HepG2 (cell line): ENCODE results near the gene SAE1. TPM values are rescaled to one million over a fixed set of nuclear protein-coding genes. Genes with fewer than 3 reads are reported as not detected.

Experiments
- ATAC-seq: fragments of 200-7000 bp; cut with Tn5 transposase; 3 replicates; pipeline ENCODE4 v1.9.1; 2020; ENCODE audit warnings: mild to moderate bottlenecking, moderate library complexity
- BruUV-seq: library from RNA; stranded (reverse); fragments of 400-500 nt; replicated peaks from 2 replicates; lab custom pipeline; 2021; lab: Mats Ljungman, UMichigan
- CTCF ChIA-PET: fragments of 300-600 bp; formaldehyde crosslinking; extraction: SDS; loops from one replicate; lab custom pipeline; 2021; ENCODE audit warnings: low total read pairs, inconsistent platforms, low intra/inter-chr PET ratio; lab: Yijun Ruan, JAX
- POLR2A ChIA-PET: fragments of 350-600 bp; sonication (Branson Sonifier 250); formaldehyde crosslinking; loops from one replicate; lab custom pipeline; 2020; ENCODE audit warnings: antibody characterized with exemption, inconsistent platforms; lab: Yijun Ruan, JAX
- DNase-seq: peaks from one replicate; pipeline ENCODE4 v3.0.0-alpha.2; 2015; ENCODE audit warnings: low spot score
- FAIRE-seq: peaks from 3 replicates; lab custom pipeline; 2011; peaks lifted over from hg19 to GRCh38; lab: Jason Lieb, UNC
- H2AFZ ChIP-seq: one replicate; pipeline ENCODE4 v1.6.1; 2011; ENCODE audit warnings: low read length, inconsistent platforms
- H3K27ac ChIP-seq: fragments of 300-600 bp; 3 replicates; pipeline ENCODE4 v1.8.0; 2011; ENCODE audit warnings: mixed run types, mild to moderate bottlenecking, mixed read lengths, low read length, inconsistent platforms; ENCODE audit not compliant: insufficient read depth; ENCODE audit errors: extremely low read length
- H3K27me3 ChIP-seq, 2 experiments: fragments of 200-600 bp in 1 of 2; 2 replicates in 1 of 2; 3 replicates in 1 of 2; pipeline versions ENCODE4 v1.6.0 to v1.8.0; 2011; ENCODE audit warnings: low read length in 2 of 2, mild to moderate bottlenecking in 2 of 2, moderate library complexity in 2 of 2, inconsistent platforms in 1 of 2; ENCODE audit not compliant: insufficient read depth in 2 of 2, control insufficient read depth in 1 of 2
- H3K36me3 ChIP-seq, 2 experiments: fragments of 200-600 bp in 1 of 2; replicated peaks in 1 of 2; 2 replicates in 1 of 2; 3 replicates in 1 of 2; pipeline versions ENCODE4 v1.5.1 to v1.8.0; 2011; ENCODE audit warnings: low read length in 2 of 2, inconsistent platforms in 1 of 2; ENCODE audit not compliant: insufficient read depth in 2 of 2, control insufficient read depth in 1 of 2
- H3K4me1 ChIP-seq: 2 replicates; pipeline ENCODE4 v1.5.1; 2012; ENCODE audit warnings: low read length, inconsistent platforms; ENCODE audit not compliant: insufficient read depth
- H3K4me2 ChIP-seq: 2 replicates; pipeline ENCODE4 v1.6.0; 2011; ENCODE audit warnings: low read depth, low read length, inconsistent platforms
- H3K4me3 ChIP-seq, 3 experiments: fragments of 200-600 bp in 1 of 3; sonication (generic), shearing (Covaris generic) in 1 of 3; replicated peaks in 1 of 3; 2 replicates each; pipeline ENCODE4 v1.5.1; 2011 to 2016; ENCODE audit warnings: low read length in 3 of 3, inconsistent platforms in 2 of 3, low read depth in 2 of 3, mild to moderate bottlenecking in 2 of 3, control low read depth in 1 of 3, mixed read lengths in 1 of 3; ENCODE audit not compliant: insufficient read depth in 1 of 3
- H3K79me2 ChIP-seq: one replicate; pipeline ENCODE4 v1.6.1; 2011; ENCODE audit warnings: low read length, inconsistent platforms; ENCODE audit not compliant: insufficient read depth
- H3K9ac ChIP-seq: 2 replicates; pipeline ENCODE4 v1.6.0; 2011; ENCODE audit warnings: mild to moderate bottlenecking, low read depth, low read length, inconsistent platforms; ENCODE audit not compliant: insufficient read depth
- H3K9me3 ChIP-seq: 2 replicates; pipeline ENCODE4 v1.5.1; 2012; ENCODE audit warnings: mild to moderate bottlenecking, low read length
- H4K20me1 ChIP-seq: 2 replicates; pipeline ENCODE4 v1.6.0; 2011; ENCODE audit warnings: inconsistent platforms, mild to moderate bottlenecking, low read length, moderate library complexity; ENCODE audit not compliant: insufficient read depth
- KLF12 ChIP-seq: sonication (generic); formaldehyde crosslinking; IDR thresholded peaks from 2 replicates; pipeline ENCODE4 v1.4.0; 2020; ENCODE audit warnings: missing genetic modification reagents, borderline replicate concordance
- MYC ChIP-seq: sonication (generic); formaldehyde crosslinking; IDR thresholded peaks from 2 replicates; pipeline ENCODE4 v1.9.0; 2021; ENCODE audit warnings: missing genetic modification reagents, borderline replicate concordance
- NONO ChIP-seq, 2 experiments: fragments of 450-650 bp in 1 of 2; sonication (generic) in 1 of 2; formaldehyde crosslinking in 1 of 2; IDR thresholded peaks in 1 of 2; conservative IDR thresholded peaks in 1 of 2; 2 replicates each; pipeline versions ENCODE4 v1.6.1 to v1.8.0; 2017 to 2022; ENCODE audit warnings: mild to moderate bottlenecking in 1 of 2, missing genetic modification reagents in 1 of 2, moderate library complexity in 1 of 2
- RFXAP ChIP-seq: sonication (generic); formaldehyde crosslinking; IDR thresholded peaks from 2 replicates; pipeline ENCODE4 v1.4.0; 2020; ENCODE audit warnings: missing genetic modification reagents, borderline replicate concordance
- TMF1 ChIP-seq: sonication (generic); formaldehyde crosslinking; IDR thresholded peaks from 2 replicates; pipeline ENCODE4 v1.8.1; 2022; ENCODE audit warnings: low read depth, missing genetic modification reagents
- ZFY ChIP-seq: sonication (generic); formaldehyde crosslinking; IDR thresholded peaks from 2 replicates; pipeline ENCODE4 v1.4.0; 2020; ENCODE audit warnings: missing genetic modification reagents
- WGBS: methylation state at CpG from one replicate; pipeline ENCODE4 v1.1.6; 2017; ENCODE audit warnings: low lambda C conversion rate; 5-methylcytosine and 5-hydroxymethylcytosine counted together
- in situ Hi-C: cut with HindIII; loops from 2 replicates; pipeline ENCODE4 v1.10.0; 2017; ENCODE audit warnings: low pct_unique_long_range_greater_than_20kb; ENCODE audit not compliant: extremely low pct_ligation_motif_present
- intact Hi-C: fragments of 100-400 bp; cut with micrococcal nuclease; formaldehyde crosslinking; loops from one replicate; pipeline ENCODE4 v1.10.0; 2022; ENCODE audit not compliant: unreplicated experiment
- polyA plus RNA-seq, 8 experiments: library from polyadenylated mRNA; depleted of rRNA in 3 of 8; stranded (reverse) in 7 of 8; unstranded in 1 of 8; fragments of >200 nt; fragmentation: Illumina TruSeq in 4 of 8; extraction: Trizol in 4 of 8; gene quantifications; 2 replicates each; pipeline versions ENCODE4 v1.2.1 to v1.2.3, GENCODE V29; 2011 to 2016; ENCODE audit warnings: low read depth in 4 of 8, missing spikeins in 1 of 8, mixed read lengths in 1 of 8; ENCODE audit not compliant: insufficient read depth in 1 of 8
- total RNA-seq, 5 experiments: library from RNA; depleted of rRNA; stranded (reverse); fragments of >200 nt; fragmentation: Illumina TruSeq; extraction: Trizol; gene quantifications; 2 replicates each; pipeline ENCODE4 v1.2.3, GENCODE V29; 2016; ENCODE audit warnings: low read depth in 1 of 5
- TF ChIP-seq, protein P1 (sequence below): IDR thresholded peaks from 2 replicates; pipeline ENCODE4 v1.6.1; 2016; ENCODE audit warnings: mild to moderate bottlenecking, missing biosample characterization, missing genetic modification reagents
- TF ChIP-seq, protein P2 (sequence below): sonication (generic); formaldehyde crosslinking; IDR thresholded peaks from 2 replicates; pipeline ENCODE4 v1.9.0; 2021; ENCODE audit warnings: mild to moderate bottlenecking, missing genetic modification reagents
- TF ChIP-seq, protein P3 (sequence below): sonication (generic); formaldehyde crosslinking; IDR thresholded peaks from 2 replicates; pipeline ENCODE4 v1.8.0; 2022; ENCODE audit warnings: missing genetic modification reagents, mild to moderate bottlenecking, moderate library complexity, borderline replicate concordance
- TF ChIP-seq, protein P4 (sequence below): sonication (generic); formaldehyde crosslinking; IDR thresholded peaks from 2 replicates; pipeline ENCODE4 v1.8.1; 2022; ENCODE audit warnings: low read depth, mild to moderate bottlenecking, missing genetic modification reagents

The SAE1 gene
- total and polyA plus RNA-seq, 2 of the 13 experiments (the other 11 are each of a cell fraction or from before 2014, with no cell fraction given) = 87.6 to 197 TPM

DNA sequence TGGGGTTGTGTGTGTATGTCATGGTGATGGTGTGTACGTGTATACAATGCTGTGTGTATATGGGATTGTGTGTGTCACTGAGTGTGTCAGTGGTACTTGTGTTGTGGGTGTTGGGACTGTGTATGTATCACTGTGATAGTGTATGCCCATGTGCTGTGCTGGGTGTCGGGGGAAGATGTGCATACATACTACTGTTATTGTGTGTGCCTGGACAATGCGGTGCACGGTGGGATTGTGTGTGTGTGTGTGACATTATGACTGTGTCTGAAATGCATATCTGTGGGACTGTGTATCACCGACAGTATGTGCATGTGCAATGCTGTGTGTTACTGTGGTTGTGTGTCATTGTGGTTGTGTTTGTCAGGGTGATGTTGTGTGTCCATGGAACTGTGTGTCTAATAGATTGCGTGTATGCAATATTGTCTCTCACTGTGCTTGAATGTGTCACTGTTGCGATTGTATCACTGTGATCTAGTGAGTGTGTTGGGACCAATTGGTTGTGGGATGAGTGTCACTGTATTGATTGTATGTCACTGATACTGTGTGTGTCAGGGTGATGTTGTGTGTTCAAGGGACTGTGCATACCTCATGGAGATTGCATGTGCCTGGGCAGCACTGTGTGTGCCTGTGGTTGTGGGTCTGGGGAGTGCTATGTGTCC, 111.4 kb downstream of the SAE1 start:
- DNase-seq (no peak), FAIRE-seq (peak; percentile 15), ATAC-seq (no peak)
- ChIA-PET POLR2A (interaction anchor here (1.9 kb wide), 1 partner anchor 16 kb away, joined by 21 read pairs; no protein-coding TSS in a partner anchor), CTCF (no interaction called here)
- Histone ChIP-seq H3K4me1 (peaks cover 44% of the 10 kb centered on the region), H3K4me2 (peak overlapping the region; percentile 95; the same call in 1 of the 2 replicates), H3K27me3 (no peaks in the 10 kb centered on the region), H3K79me2 (no peaks in the 10 kb centered on the region), H3K9ac (peak overlapping the region; percentile 53), H3K27ac (no peak overlapping the region), H4K20me1 (no peaks in the 10 kb centered on the region), H3K4me3 (no peak overlapping the region), H2AFZ (no peak overlapping the region), H3K36me3 (no peaks in the 10 kb centered on the region), H3K9me3 (no peaks in the 10 kb centered on the region)
- in situ Hi-C loops (no loop called here), intact Hi-C loops (loop anchor here (5.0 kb wide), 1 partner anchor 95 kb away; no protein-coding TSS in a partner anchor)
- no TSS peak for BruUV-seq
- 86% methylated on average over 7 of the region's 7 CpGs for WGBS
- no peak for TF ChIP-seq TMF1 (CRISPR knock-in tag)
- no peak for TF ChIP-seq ZFY (CRISPR knock-in tag)
- TF ChIP-seq, protein P1, sequence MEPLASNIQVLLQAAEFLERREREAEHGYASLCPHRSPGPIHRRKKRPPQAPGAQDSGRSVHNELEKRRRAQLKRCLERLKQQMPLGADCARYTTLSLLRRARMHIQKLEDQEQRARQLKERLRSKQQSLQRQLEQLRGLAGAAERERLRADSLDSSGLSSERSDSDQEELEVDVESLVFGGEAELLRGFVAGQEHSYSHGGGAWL (CRISPR knock-in tag) = no peak
- TF ChIP-seq, protein P2, sequence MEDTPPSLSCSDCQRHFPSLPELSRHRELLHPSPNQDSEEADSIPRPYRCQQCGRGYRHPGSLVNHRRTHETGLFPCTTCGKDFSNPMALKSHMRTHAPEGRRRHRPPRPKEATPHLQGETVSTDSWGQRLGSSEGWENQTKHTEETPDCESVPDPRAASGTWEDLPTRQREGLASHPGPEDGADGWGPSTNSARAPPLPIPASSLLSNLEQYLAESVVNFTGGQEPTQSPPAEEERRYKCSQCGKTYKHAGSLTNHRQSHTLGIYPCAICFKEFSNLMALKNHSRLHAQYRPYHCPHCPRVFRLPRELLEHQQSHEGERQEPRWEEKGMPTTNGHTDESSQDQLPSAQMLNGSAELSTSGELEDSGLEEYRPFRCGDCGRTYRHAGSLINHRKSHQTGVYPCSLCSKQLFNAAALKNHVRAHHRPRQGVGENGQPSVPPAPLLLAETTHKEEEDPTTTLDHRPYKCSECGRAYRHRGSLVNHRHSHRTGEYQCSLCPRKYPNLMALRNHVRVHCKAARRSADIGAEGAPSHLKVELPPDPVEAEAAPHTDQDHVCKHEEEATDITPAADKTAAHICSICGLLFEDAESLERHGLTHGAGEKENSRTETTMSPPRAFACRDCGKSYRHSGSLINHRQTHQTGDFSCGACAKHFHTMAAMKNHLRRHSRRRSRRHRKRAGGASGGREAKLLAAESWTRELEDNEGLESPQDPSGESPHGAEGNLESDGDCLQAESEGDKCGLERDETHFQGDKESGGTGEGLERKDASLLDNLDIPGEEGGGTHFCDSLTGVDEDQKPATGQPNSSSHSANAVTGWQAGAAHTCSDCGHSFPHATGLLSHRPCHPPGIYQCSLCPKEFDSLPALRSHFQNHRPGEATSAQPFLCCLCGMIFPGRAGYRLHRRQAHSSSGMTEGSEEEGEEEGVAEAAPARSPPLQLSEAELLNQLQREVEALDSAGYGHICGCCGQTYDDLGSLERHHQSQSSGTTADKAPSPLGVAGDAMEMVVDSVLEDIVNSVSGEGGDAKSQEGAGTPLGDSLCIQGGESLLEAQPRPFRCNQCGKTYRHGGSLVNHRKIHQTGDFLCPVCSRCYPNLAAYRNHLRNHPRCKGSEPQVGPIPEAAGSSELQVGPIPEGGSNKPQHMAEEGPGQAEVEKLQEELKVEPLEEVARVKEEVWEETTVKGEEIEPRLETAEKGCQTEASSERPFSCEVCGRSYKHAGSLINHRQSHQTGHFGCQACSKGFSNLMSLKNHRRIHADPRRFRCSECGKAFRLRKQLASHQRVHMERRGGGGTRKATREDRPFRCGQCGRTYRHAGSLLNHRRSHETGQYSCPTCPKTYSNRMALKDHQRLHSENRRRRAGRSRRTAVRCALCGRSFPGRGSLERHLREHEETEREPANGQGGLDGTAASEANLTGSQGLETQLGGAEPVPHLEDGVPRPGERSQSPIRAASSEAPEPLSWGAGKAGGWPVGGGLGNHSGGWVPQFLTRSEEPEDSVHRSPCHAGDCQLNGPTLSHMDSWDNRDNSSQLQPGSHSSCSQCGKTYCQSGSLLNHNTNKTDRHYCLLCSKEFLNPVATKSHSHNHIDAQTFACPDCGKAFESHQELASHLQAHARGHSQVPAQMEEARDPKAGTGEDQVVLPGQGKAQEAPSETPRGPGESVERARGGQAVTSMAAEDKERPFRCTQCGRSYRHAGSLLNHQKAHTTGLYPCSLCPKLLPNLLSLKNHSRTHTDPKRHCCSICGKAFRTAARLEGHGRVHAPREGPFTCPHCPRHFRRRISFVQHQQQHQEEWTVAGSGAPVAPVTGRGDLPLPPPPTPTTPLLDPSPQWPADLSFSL (CRISPR knock-in tag) = peak; percentile 94
- no peak for TF ChIP-seq KLF12
- TF ChIP-seq, protein P3, sequence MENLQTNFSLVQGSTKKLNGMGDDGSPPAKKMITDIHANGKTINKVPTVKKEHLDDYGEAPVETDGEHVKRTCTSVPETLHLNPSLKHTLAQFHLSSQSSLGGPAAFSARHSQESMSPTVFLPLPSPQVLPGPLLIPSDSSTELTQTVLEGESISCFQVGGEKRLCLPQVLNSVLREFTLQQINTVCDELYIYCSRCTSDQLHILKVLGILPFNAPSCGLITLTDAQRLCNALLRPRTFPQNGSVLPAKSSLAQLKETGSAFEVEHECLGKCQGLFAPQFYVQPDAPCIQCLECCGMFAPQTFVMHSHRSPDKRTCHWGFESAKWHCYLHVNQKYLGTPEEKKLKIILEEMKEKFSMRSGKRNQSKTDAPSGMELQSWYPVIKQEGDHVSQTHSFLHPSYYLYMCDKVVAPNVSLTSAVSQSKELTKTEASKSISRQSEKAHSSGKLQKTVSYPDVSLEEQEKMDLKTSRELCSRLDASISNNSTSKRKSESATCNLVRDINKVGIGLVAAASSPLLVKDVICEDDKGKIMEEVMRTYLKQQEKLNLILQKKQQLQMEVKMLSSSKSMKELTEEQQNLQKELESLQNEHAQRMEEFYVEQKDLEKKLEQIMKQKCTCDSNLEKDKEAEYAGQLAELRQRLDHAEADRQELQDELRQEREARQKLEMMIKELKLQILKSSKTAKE (CRISPR knock-in tag) = no peak
- TF ChIP-seq NONO (IDR thresholded peaks at IDR 0.05) = no peak
- TF ChIP-seq NONO (CRISPR knock-in tag; conservative IDR thresholded peaks at IDR 0.05) = no peak
- TF ChIP-seq, protein P4, sequence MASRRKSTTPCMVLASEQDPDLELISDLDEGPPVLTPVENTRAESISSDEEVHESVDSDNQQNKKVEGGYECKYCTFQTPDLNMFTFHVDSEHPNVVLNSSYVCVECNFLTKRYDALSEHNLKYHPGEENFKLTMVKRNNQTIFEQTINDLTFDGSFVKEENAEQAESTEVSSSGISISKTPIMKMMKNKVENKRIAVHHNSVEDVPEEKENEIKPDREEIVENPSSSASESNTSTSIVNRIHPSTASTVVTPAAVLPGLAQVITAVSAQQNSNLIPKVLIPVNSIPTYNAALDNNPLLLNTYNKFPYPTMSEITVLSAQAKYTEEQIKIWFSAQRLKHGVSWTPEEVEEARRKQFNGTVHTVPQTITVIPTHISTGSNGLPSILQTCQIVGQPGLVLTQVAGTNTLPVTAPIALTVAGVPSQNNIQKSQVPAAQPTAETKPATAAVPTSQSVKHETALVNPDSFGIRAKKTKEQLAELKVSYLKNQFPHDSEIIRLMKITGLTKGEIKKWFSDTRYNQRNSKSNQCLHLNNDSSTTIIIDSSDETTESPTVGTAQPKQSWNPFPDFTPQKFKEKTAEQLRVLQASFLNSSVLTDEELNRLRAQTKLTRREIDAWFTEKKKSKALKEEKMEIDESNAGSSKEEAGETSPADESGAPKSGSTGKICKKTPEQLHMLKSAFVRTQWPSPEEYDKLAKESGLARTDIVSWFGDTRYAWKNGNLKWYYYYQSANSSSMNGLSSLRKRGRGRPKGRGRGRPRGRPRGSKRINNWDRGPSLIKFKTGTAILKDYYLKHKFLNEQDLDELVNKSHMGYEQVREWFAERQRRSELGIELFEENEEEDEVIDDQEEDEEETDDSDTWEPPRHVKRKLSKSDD (CRISPR knock-in tag) = 0 out of 2 replicates have a peak, but pooled peaks have one; percentile 6
- no peak for TF ChIP-seq RFXAP
- no peak for TF ChIP-seq MYC (CRISPR knock-in tag)
